HG03457 (cell line): ENCODE results near the gene INSYN1.

Experiments
- ATAC-seq: cut with Tn5 transposase; IDR thresholded peaks from one replicate; pipeline ENCODE4 v1.9.1; 2021; ENCODE audit warnings: moderate number of reproducible peaks; ENCODE audit not compliant: unreplicated experiment

The INSYN1 gene

DNA sequence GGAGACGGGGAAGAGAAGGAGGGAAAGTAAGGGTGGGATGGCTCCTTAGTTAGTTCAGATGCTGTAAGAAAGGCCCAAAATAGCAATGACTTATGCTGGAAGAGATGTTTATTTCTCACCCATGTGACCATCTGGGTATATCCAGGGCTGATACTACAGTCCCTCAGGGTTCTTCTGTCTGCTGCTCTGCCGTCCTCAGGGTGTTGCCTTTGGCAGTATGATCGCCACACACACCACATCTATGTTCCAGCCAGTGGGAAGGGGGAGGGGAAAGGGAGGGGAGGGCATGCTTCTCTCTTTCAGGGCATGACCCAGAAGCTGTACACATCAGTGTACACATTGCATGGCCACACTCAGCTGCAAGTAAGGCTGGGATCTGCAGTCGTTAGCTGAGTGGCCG lies 58.7 kb downstream of the INSYN1 start:
- ATAC-seq = no peak

DNA sequence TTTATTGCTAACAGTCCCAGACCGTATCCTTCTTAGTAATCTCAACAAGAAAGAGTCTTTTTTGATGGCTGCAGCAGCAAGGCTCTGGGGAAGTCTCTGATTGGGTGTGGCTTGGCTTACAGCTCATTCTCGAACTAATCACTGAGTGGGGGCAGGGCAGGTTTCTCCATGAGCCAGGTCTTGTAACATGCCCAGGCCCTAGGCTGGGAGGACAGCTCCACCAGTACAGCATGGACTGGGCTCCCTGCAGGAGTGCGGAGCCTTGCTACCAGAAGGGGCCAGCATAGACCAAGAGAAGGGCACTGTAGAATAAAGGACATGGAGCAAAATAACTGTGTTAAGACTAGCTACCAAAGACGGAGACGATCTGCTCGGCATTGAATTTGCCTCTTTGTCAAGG lies 61.8 kb downstream of the INSYN1 start:
- ATAC-seq = no peak

DNA sequence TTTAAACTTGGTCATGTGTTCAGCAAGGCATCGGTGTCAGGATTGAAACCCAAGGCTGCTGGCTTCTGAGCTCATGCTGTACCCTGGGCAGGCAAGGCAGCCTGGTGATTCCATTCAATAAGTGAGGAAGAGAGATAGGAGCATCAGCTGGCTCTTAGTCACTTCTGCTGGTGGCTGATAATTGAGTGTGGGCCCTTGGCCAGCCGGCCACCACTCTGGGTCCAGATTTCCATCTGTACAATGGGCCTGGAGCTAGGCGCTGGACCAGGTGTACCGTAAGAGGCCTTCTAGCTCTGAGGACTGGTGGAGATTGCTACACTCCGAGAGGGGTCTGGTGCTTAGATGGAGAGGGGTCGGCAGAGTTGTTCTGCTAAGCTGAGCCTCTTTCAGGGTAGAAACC lies 64.7 kb downstream of the INSYN1 start:
- ATAC-seq = no peak

DNA sequence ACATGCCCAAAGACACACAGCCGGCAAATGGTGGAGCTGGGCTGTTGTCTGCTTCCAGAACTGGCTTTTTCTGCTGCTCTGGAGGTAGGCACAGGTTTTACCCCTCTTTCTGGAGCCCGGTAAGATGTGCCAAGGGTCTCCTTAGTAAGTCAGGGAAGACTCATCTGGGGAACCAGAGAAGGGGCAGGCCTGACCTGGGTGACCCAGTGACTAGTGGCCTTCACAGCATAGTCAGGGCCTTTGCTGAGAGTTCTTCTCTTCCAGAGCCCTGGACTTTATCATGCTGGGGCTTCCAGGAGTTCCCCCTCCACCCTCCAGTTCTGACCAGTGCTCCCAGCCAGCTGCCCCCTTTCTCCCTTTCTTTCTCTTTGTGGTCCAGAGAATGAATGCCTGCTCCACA lies 65.8 kb downstream of the INSYN1 start:
- no peak for ATAC-seq

DNA sequence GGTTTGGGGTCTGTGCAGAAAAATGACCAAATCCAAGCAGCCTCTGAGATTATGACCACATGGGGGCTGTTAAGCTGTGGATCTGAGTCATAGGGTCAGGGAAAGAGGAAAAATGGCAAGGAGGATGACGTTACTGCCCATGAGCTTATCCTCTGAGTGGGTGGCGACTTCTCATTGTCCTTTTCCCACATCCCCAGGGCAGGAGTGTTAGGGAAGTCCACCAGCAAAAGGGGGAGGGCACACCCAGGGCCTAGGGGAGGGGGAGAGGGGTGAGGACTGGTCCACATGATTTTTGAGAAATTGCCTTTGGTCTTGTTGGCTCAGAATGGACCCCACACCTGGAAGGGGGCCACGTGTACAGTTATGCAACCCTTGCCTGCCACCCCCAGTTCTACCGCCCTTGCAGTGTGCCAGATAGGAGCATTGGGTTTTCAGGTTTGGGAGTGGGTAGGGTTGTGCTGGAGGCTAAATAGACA lies 66.3 kb downstream of the INSYN1 start:
- no peak for ATAC-seq

DNA sequence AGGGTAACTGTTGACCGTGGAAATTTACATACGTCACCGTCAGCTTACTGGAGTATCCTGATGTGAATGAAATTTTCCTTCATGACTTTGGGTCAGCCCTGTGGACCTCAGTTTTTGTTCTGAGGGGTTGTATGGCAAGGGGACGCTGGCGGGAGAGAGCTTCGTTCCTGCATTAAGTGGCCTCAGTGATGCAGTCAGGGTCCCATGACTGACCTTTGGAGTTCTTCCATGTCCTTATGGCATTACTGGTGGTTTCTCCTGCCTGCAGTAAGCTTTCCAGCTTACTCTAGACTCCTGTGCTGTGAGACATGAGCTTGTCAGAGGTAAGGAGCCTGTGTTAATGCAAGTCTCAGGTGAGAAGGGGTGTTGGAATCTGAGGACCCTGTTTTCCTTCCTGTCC lies 67.2 kb downstream of the INSYN1 start:
- ATAC-seq = no peak
